Mesenchymal stem cell (in vitro differentiated cells and primary cell): ENCODE data around the gene GRK1.
"Not testable (repeated sequence)": the region's sequence is repeated elsewhere in the genome, so short reads cannot be mapped to it uniquely, and the experiment has no call there.

Experiments used
- DNase-seq: peaks from one replicate; pipeline ENCODE4 v3.0.0-alpha.2; 2013
- H2AFZ ChIP-seq: one replicate; pipeline ENCODE4 v1.6.1; 2013; ENCODE audit warnings: low read depth, mild to moderate bottlenecking, control low read depth, inconsistent platforms, low read length, moderate library complexity
- H2AK5ac ChIP-seq: 2 replicates; pipeline ENCODE4 v1.6.1; 2013; ENCODE audit warnings: low read length, moderate library complexity, mild to moderate bottlenecking, inconsistent platforms; ENCODE audit not compliant: severe bottlenecking
- H2BK120ac ChIP-seq: one replicate; pipeline ENCODE4 v1.6.1; 2013; ENCODE audit warnings: low read depth, mild to moderate bottlenecking, inconsistent platforms, low read length, moderate library complexity
- H2BK12ac ChIP-seq, 2 experiments: one replicate each; pipeline ENCODE4 v1.6.1; 2013; ENCODE audit warnings: inconsistent platforms in 2 of 2, low read length in 2 of 2, mild to moderate bottlenecking in 2 of 2, moderate library complexity in 2 of 2, control low read depth in 1 of 2
- H2BK15ac ChIP-seq: one replicate; pipeline ENCODE4 v1.6.1; 2013; ENCODE audit warnings: mild to moderate bottlenecking, low read depth, inconsistent platforms; ENCODE audit not compliant: poor library complexity, severe bottlenecking
- H2BK5ac ChIP-seq: 2 replicates; pipeline ENCODE4 v1.6.1; 2013; ENCODE audit warnings: low read depth, mild to moderate bottlenecking, low read length, control low read depth, inconsistent platforms; ENCODE audit not compliant: poor library complexity, severe bottlenecking
- H3K14ac ChIP-seq, 2 experiments: one replicate each; pipeline ENCODE4 v1.6.1; 2013; ENCODE audit warnings: inconsistent platforms in 2 of 2, low read length in 2 of 2, control low read depth in 1 of 2, mild to moderate bottlenecking in 1 of 2, moderate library complexity in 1 of 2
- H3K18ac ChIP-seq, 2 experiments: one replicate each; pipeline ENCODE4 v1.6.1; 2013; ENCODE audit warnings: inconsistent platforms in 2 of 2, low read length in 2 of 2, control low read depth in 1 of 2, low read depth in 1 of 2, mild to moderate bottlenecking in 1 of 2
- H3K23ac ChIP-seq, 2 experiments: one replicate each; pipeline ENCODE4 v1.6.1; 2013; ENCODE audit warnings: inconsistent platforms in 2 of 2, low read length in 2 of 2, mild to moderate bottlenecking in 2 of 2, moderate library complexity in 2 of 2, control low read depth in 1 of 2
- H3K27ac ChIP-seq: 2 replicates; pipeline ENCODE4 v1.5.1; 2013; ENCODE audit warnings: mild to moderate bottlenecking, moderate library complexity, low read length, control low read depth, inconsistent platforms; ENCODE audit not compliant: poor library complexity, severe bottlenecking
- H3K27me3 ChIP-seq, 2 experiments: 2 replicates each; pipeline versions ENCODE4 v1.6.1 to v1.7.0; 2013; ENCODE audit warnings: low read length in 2 of 2, mild to moderate bottlenecking in 2 of 2, moderate library complexity in 2 of 2, control low read depth in 1 of 2, inconsistent platforms in 1 of 2; ENCODE audit not compliant: control insufficient read depth in 1 of 2, insufficient read depth in 1 of 2
- H3K36me3 ChIP-seq, 2 experiments: 2 replicates each; pipeline versions ENCODE4 v1.6.1 to v1.7.0; 2013; ENCODE audit warnings: low read length in 2 of 2, control low read depth in 1 of 2, inconsistent platforms in 1 of 2, low read depth in 1 of 2, mild to moderate bottlenecking in 1 of 2; ENCODE audit not compliant: insufficient read depth in 2 of 2, control insufficient read depth in 1 of 2
- H3K4ac ChIP-seq, 2 experiments: one replicate each; pipeline ENCODE4 v1.6.1; 2013; ENCODE audit warnings: inconsistent platforms in 2 of 2, low read length in 2 of 2, mild to moderate bottlenecking in 2 of 2, moderate library complexity in 2 of 2, control low read depth in 1 of 2, low read depth in 1 of 2
- H3K4me1 ChIP-seq: 2 replicates; pipeline ENCODE4 v1.6.1; 2013; ENCODE audit warnings: low read depth, low read length, control low read depth; ENCODE audit not compliant: control insufficient read depth, insufficient read depth
- H3K4me2 ChIP-seq: 2 replicates; pipeline ENCODE4 v1.6.1; 2013; ENCODE audit warnings: low read length, mild to moderate bottlenecking, inconsistent platforms; ENCODE audit not compliant: poor library complexity, severe bottlenecking
- H3K4me3 ChIP-seq, 2 experiments: 2 replicates each; pipeline versions ENCODE4 v1.5.1 to v1.7.0; 2013; ENCODE audit warnings: low read length in 2 of 2, mild to moderate bottlenecking in 2 of 2, control low read depth in 1 of 2, low read depth in 1 of 2; ENCODE audit not compliant: insufficient read depth in 1 of 2
- H3K79me1 ChIP-seq: replicated peaks from 2 replicates; pipeline ENCODE4 v1.6.1; 2013; ENCODE audit warnings: mild to moderate bottlenecking, control low read depth, low read length, inconsistent platforms; ENCODE audit not compliant: poor library complexity, severe bottlenecking
- H3K9ac ChIP-seq: 2 replicates; pipeline ENCODE4 v1.7.0; 2013; ENCODE audit warnings: mild to moderate bottlenecking, low read length, moderate library complexity
- H3K9me3 ChIP-seq: 2 replicates; pipeline ENCODE4 v1.7.0; 2013; ENCODE audit warnings: mild to moderate bottlenecking, low read length; ENCODE audit not compliant: control insufficient read depth
- H4K8ac ChIP-seq: one replicate; pipeline ENCODE4 v1.6.1; 2013; ENCODE audit warnings: inconsistent platforms, mild to moderate bottlenecking, low read length, moderate library complexity
- H4K91ac ChIP-seq: one replicate; pipeline ENCODE4 v1.6.1; 2013; ENCODE audit warnings: mild to moderate bottlenecking, low read length, inconsistent platforms
- whole genome bisulfite sequencing: methylation state at CpG from one replicate; pipeline ENCODE4 v1.1.7; 2013; ENCODE audit warnings: mixed read lengths; 5-methylcytosine and 5-hydroxymethylcytosine counted together

GRK1 gene

DNA sequence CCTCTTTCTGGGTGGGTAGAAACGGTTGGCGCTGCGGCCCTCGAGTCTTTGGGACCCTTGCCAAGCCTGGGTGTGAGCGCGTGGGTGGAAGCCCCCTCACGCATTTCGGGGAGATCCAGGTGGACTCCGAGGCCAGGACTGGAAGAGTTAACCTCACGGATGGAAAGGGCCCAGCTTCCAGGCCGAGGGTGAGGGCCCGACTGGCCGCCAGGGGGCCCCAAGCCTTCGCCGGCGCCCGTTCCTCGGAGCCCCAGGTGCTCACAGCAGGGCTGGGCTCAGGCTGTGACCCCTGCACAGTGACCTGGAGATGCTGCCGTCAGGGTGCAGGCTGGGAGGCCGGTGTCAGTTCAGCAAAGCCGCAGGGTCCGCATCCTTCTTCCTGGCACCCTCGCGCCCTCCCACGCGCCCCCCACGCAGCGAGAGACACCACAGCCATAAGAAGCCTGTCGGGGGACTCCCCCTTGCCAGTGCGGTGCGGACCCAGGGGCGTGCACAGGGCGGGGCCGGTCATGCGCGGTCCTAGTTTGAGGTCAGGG is 57.8 kb downstream of the GRK1 start:
- peak overlapping the region; percentile 31 for H2AK5ac ChIP-seq
- H2BK120ac ChIP-seq = no peak overlapping the region
- no peak overlapping the region for H3K23ac ChIP-seq
- H3K36me3 ChIP-seq = no peaks in the 10 kb centered on the region
- WGBS = 29% methylated on average over 22 of the region's 36 CpGs
- H4K91ac ChIP-seq = no peak overlapping the region
- peaks cover 14% of the 10 kb centered on the region for H3K4me1 ChIP-seq
- no peak overlapping the region for H3K14ac ChIP-seq
- H3K27me3 ChIP-seq = peaks cover 16 to 33% of the 10 kb centered on the region in 2 experiments
- H4K8ac ChIP-seq = no peak overlapping the region
- H2AFZ ChIP-seq = no peak overlapping the region
- no peak overlapping the region for H2BK12ac ChIP-seq
- H3K27ac ChIP-seq = no peak overlapping the region
- H2BK15ac ChIP-seq = no peak overlapping the region
- peak overlapping the region in 1 of 2 experiments; percentile 11 for H3K18ac ChIP-seq
- H3K9me3 ChIP-seq = peaks cover 3% of the 10 kb centered on the region
- peak overlapping the region; percentile 41 for H3K9ac ChIP-seq
- no peak overlapping the region for H2BK5ac ChIP-seq
- peak; percentile 45 for DNase-seq
- H3K4me3 ChIP-seq = peak overlapping the region; percentile 39 to 71
- no peak overlapping the region for H3K4ac ChIP-seq
- no peaks in the 10 kb centered on the region for H3K79me1 ChIP-seq
- peak overlapping the region; percentile 55 for H3K4me2 ChIP-seq

DNA sequence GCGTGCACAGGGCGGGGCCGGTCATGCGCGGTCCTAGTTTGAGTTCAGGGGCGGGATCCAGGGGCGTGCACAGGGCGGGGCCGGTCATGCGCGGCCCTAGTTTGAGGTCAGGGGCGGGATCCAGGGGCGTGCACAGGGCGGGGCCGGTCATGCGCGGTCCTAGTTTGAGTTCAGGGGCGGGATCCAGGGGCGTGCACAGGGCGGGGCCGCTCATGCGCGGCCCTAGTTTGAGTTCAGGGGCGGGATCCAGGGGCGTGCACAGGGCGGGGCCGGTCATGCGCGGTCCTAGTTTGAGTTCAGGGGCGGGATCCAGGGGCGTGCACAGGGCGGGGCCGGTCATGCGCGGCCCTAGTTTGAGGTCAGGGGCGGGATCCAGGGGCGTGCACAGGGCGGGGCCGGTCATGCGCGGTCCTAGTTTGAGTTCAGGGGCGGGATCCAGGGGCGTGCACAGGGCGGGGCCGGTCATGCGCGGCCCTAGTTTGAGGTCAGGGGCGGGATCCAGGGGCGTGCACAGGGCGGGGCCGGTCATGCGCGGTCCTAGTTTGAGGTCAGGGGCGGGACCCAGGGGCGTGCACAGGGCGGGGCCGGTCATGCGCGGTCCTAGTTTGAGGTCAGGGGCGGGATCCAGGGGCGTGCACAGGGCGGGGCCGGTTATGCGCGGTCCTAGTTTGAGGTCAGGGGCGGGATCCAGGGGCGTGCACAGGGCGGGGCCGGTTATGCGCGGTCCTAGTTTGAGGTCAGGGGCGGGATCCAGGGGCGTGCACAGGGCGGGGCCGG is 58.5 kb downstream of the GRK1 start:
- H3K4me1 ChIP-seq = peaks cover 14% of the 10 kb centered on the region
- not testable (repeated sequence) for H4K91ac ChIP-seq, H3K27ac ChIP-seq, H3K4me3 ChIP-seq, H3K36me3 ChIP-seq, H3K4me2 ChIP-seq, H2BK15ac ChIP-seq, H3K14ac ChIP-seq, H2AFZ ChIP-seq, H3K4ac ChIP-seq, H3K23ac ChIP-seq, DNase-seq, H3K18ac ChIP-seq, H2AK5ac ChIP-seq, H2BK5ac ChIP-seq, H4K8ac ChIP-seq, H3K9me3 ChIP-seq, H2BK120ac ChIP-seq, H3K79me1 ChIP-seq, H2BK12ac ChIP-seq, H3K9ac ChIP-seq
- no CpG with 5 or more reads among the region's 75 CpGs for WGBS
- peaks cover 20 to 37% of the 10 kb centered on the region in 2 experiments for H3K27me3 ChIP-seq

DNA sequence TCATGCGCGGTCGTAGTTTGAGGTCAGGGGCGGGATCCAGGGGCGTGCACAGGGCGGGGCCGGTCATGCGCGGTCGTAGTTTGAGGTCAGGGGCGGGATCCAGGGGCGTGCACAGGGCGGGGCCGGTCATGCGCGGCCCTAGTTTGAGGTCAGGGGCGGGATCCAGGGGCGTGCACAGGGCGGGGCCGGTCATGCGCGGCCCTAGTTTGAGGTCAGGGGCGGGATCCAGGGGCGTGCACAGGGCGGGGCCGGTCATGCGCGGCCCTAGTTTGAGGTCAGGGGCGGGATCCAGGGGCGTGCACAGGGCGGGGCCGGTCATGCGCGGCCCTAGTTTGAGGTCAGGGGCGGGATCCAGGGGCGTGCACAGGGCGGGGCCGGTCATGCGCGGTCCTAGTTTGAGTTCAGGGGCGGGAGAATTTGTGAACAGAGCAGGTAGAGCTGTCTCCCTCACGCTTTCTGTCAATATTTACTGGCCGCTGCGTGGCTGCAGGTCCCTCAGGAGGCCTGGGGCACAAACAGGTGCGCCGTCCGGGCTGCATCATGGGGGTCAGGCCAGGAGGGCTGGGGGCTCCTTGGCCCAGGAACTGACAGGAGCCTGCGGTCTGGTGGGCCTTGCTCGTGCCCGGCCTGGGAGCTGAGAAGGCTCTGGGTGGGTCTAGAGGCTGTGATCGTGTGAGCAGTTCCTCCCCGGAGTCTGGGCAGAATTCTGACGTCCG is 59.2 kb downstream of the GRK1 start:
- H3K4ac ChIP-seq, H3K27ac ChIP-seq, H2AK5ac ChIP-seq, H3K18ac ChIP-seq, H2BK5ac ChIP-seq, H2AFZ ChIP-seq, DNase-seq, H2BK120ac ChIP-seq, H3K9me3 ChIP-seq, H2BK15ac ChIP-seq, H3K4me2 ChIP-seq, H3K79me1 ChIP-seq, H3K23ac ChIP-seq, H4K91ac ChIP-seq, H4K8ac ChIP-seq, H3K9ac ChIP-seq, H3K14ac ChIP-seq, H3K36me3 ChIP-seq, H2BK12ac ChIP-seq: not testable (repeated sequence)
- peaks cover 14% of the 10 kb centered on the region for H3K4me1 ChIP-seq
- H3K27me3 ChIP-seq = peaks cover 27 to 45% of the 10 kb centered on the region in 2 experiments
- peak overlapping the region in 1 of 2 experiments; percentile 33 for H3K4me3 ChIP-seq
- 81% methylated on average over 20 of the region's 54 CpGs for WGBS

DNA sequence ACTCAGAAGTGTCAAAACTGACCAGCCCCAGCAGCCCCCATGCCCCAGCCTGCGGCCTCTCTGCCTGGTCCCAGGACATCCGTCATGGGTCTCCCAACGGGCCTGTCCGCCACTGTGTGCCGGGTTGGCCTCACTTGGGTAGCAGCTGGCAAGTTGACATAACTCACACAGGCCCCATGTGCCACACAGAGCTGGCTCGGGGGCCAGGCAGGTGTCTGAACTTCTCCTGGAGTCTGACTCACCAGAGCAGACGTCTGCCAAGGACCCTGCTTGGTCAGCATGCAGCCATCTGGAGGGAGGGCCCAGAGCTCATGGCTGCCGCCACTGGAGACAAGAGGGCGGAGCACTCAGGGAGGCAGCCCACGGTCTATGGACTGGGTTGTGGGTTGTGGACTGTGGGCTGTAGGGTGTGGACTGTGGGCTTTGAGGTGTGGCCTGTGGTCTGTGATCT is 60.0 kb downstream of the GRK1 start:
- Histone ChIP-seq H2BK120ac (no peak overlapping the region), H3K4me1 (peaks cover 14% of the 10 kb centered on the region), H3K23ac (no peak overlapping the region), H3K4ac (no peak overlapping the region), H2BK12ac (no peak overlapping the region), H3K14ac (no peak overlapping the region), H4K91ac (no peak overlapping the region), H3K27ac (no peak overlapping the region), H3K4me3 (no peak overlapping the region), H2AFZ (no peak overlapping the region), H2BK5ac (no peak overlapping the region), H2AK5ac (no peak overlapping the region), H3K27me3 (peaks cover 33 to 46% of the 10 kb centered on the region in 2 experiments), H3K9me3 (peaks cover 3% of the 10 kb centered on the region), H3K9ac (no peak overlapping the region), H4K8ac (no peak overlapping the region), H3K4me2 (no peak overlapping the region), H3K18ac (no peak overlapping the region), H3K79me1 (no peaks in the 10 kb centered on the region), H2BK15ac (no peak overlapping the region), H3K36me3 (no peaks in the 10 kb centered on the region)
- DNase-seq = no peak
- 88% methylated on average over 10 of the region's 10 CpGs for WGBS
